Cortex of kidney (tissue), 1 donor: ENCODE results near the gene EXOC6B.

Experiments
- DNase-seq: peaks from one replicate; lab custom pipeline; 2025; lab: John Stamatoyannopoulos, UW

The EXOC6B gene

DNA sequence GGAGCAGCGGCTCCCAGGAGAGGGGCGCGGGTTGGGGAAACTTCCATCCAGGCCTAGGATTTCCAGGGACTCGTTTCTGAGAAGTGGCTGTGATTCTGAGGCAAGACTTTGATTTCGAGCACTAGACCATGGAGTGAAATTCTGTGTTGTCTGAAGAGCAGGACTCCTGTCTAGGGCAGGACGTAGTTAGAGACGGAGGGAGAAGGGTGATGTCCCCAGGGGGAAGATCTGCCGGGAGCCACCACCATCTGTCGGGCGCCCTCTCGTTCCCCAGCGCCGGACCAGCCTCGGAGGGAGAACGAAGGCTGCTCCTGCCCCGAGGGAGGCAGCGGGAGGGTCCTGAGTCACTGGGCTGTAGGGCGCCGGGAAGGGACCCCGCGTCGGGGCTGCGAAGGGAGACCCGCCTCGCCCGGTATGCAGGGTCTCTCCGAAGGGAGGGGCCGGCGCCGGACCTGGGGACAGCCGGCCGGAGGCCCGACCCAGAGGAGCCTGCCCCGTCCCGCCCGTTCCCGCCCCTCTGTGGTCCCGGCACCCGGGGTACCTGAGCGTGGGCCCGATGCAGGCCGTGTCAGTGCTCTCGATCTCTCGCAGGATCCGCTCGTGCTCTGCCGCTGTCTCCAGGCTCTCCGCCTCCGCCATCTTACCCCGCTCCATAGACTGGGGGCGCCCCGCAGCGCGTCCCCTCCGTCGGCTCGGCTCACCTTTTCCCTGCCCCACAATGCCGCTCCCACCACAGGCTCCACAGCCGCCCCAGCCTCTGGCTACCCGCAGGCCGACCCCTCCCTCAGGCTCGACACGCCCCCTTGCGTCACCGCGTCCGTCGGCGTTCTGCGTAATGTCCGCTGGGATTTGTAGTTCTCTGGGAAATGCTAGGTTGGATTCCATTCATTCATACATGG is at the start of gene EXOC6B:
Gene EXOC6B (minus strand): TSS at position 777 of the 899 bp plus-strand sequence.
- no peak for DNase-seq

DNA sequence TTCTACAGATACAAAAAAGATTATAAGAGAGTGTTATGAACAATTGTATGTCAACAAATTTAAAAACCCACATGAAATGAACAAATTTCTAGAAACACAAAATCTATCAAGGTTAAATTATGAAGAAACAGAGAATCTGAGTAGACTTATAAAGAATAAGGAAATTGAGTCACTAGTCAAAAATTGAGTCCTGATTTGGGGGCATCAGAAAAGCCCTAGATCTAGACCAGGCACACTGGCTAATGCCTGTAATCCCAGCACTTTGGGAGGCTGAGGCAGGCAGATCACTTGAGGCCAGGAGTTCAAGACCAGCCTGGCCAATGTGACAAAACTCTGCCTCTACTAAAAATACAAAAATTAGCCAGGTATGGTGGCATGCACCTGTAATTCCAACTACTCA is 46.0 kb upstream of the EXOC6B start:
- DNase-seq, result no peak

DNA sequence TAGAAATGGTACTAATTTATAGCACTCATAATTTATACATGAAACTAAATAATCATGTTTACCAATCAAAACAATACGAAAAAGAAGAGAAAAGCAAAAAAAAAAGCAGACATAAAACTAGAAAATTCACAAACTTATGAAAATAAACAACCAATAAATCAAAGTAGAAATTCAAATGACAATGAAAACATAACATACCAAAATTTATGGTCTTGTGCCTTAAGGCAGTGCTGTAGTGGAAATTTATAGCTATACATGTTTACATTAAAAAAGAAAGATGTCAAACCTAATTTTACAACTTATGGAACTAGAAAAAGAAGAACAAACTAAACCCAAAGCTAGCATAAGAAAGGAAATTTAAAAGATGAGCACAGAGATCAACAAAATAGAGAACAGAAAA is 45.2 kb upstream of the EXOC6B start:
- DNase-seq, result no peak

DNA sequence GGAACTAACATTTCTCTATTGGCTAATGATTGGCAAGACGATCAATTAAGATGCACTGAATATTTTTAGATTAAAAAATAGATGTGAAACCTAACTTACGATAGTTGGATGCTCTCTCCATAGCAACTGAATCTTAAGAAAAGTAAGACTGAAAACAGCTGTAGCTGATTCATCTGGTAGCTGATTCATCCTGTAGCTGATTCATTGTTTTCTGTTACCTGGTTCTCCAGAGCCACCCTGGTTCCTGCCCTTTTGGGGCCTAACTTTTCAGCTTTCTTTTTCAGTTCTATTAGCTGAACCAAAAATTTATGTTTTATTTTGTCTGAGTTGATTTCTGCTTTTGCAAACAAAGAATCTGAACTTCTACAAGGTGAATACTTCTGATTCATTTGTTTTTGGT is 38.7 kb upstream of the EXOC6B start:
- DNase-seq, result no peak

DNA sequence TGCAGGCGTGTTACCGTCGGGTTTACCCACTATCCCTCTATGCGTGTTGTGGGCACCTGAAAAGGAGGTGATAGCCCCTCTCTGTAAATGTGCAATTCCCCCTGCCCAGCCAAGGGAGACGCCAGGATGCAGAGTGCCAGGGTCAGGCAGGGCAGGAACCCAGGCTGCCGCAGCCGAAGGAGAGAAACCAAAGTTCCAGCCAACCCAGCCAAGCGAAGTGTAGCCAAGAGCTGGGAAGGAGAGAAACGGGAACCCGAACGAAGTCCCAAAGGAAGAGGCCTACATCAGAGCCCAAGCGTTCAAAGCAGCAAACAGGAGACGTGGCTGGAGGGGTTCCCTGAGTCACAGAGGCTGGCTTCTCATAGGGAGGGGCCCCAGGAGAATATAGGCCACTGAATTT is 37.2 kb upstream of the EXOC6B start:
- DNase-seq, result no peak

DNA sequence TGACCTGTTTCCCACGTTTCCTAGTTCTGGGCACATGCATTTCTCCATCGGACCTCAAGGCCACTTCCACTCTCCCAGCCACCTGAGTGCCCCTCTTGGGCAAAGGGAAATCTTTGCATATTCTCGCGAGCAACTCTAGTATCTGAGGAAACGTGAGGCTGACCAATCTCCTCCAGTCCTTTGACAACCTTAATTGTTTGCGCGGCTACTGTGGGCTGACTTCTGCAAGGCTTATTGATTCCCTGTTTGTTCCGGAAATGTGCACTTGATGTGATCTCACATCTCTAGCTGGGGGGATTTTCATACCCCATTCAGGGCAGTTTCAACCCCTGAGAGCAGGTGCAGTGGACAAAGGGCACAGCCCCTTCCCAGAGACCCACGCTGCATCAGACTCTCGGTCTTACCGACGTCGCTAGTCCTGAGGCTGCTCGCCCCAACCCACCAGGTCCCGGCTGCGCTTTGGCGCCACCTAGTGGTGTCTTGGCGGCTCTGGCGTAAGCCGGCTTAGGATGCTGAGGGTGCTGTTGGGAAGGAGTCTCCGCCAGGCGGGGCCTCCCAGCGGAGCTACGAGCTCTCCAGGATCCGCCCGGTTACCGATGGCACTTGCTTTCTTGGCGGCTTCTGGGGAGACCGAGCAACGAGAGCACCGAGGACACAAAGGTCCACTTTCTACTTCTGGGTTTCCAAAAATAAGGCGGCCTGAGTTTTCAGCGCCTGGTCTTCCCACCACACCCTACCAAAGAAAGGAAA is 36.6 kb upstream of the EXOC6B start:
- no peak for DNase-seq

DNA sequence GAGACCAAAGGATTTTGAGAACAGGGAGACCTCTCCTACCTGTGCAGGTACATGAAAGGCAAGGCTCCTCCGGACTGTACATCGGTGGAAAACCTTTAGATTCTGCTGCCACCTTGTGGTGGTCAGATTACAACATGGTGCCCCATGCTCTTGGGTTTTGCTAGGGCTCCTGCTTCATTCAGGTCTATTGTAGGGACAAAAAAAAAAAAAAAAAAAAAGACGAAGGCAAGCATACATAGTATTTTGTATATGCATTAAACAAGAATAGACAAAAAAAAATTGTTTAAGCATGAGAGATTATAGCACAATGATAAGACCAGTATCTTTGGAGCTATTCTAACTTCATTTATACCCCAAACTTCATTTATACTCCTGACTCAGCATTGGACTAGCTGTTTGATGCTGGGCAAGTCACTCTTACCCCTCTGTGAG is 34.0 kb upstream of the EXOC6B start:
- DNase-seq, result no peak

DNA sequence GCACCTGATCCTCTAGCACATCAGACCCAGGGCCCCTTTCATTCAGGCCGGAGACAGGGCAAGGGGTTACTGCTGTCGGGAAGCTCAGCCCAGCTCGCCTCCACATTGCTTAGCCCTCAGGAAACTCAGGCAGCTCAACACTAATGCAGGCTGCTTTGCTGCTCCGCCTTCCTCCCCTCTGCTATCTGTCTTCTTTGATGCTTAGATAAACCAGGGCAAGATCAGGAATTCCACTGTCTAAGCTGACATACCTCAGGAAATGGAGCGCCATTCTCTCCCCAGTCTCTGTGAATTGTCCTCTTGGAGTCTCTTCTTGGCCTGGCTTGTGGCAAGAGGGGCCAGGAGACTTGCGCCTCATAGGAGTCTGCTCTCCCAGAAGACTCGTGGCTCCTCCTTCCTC is 25.5 kb upstream of the EXOC6B start:
- no peak for DNase-seq

DNA sequence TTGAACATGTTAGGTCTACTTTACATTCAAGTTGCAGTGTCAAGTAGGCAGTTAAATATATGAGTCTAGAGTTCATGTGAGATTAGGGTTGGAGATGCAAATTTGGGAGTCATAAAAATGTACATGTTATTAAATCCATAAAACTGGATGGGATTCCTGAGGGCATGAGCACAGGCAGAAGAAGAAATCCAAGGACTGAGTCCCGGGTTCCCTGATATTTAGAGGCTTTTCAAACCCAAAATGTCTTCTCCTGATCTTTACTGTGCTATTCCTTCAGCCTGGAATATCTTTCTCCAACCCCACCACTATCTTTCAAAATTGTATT is 23.3 kb upstream of the EXOC6B start:
- no peak for DNase-seq

DNA sequence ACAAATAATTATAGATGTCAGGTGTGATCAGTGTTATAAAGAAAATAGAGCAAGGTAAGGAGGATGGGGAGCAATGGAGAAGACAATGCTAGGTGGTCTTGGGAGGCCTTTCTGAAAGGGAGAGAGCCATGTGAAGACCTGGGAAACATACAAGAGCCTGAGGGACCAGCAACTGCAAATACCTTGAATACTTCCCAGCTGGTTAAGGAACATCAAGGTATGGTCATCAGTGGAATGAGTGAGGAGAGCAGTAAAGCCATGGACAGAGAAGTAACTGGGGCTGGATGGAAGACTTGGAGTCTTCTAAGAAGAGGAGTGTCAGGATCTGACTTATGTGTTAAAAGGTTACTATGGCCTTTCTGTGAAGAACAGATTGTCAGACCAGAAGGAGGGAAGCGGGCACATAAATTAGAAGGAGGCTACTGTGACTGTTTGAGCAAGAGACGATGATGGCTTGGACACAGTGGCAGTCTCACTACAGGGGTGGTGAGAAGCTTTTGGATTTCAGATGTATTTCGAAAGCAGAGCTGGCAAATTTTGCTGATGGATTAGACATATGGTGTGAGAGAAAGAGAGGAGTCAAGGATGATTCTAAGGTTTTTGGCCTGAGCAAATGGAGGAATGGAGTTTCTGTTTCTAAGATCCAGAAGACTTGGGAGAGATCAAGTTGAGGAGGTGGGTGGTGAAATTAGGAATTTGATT is 22.8 kb upstream of the EXOC6B start:
- DNase-seq, result no peak

DNA sequence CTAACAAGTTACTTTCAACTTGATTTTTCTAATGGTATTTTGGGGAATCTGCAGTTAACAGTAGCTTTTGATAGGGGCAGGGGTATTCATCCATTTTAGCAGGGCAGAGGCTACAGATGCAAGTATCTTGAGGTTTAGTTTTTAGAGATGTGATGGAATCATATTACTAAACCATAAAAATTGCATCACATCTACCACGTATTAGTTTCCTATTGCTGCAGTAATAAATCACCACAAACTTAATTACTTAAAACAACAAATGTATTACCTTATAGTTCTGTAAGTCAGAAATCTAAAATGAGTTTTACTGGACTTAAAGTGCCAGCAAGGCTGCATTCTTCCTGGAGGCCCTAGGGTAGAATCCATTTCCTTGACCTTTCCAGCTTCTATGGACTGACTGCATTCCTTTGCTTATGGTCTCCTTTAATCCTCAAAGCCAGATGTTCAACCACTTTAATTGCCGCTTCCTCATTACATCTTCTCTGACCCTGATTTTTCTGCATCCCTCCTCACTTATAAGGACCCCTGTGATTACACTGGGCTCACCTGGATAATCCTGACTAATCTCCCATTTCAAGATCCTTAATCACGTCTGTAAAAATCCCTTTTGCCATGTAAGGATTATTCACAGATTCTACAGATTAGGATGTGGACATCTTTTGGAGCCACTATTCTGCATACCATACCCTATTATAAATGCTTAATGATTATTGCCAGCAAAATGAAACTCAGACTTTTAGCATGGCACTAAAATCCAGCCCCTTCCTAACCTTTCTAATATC is 21.9 kb upstream of the EXOC6B start:
- no peak for DNase-seq

DNA sequence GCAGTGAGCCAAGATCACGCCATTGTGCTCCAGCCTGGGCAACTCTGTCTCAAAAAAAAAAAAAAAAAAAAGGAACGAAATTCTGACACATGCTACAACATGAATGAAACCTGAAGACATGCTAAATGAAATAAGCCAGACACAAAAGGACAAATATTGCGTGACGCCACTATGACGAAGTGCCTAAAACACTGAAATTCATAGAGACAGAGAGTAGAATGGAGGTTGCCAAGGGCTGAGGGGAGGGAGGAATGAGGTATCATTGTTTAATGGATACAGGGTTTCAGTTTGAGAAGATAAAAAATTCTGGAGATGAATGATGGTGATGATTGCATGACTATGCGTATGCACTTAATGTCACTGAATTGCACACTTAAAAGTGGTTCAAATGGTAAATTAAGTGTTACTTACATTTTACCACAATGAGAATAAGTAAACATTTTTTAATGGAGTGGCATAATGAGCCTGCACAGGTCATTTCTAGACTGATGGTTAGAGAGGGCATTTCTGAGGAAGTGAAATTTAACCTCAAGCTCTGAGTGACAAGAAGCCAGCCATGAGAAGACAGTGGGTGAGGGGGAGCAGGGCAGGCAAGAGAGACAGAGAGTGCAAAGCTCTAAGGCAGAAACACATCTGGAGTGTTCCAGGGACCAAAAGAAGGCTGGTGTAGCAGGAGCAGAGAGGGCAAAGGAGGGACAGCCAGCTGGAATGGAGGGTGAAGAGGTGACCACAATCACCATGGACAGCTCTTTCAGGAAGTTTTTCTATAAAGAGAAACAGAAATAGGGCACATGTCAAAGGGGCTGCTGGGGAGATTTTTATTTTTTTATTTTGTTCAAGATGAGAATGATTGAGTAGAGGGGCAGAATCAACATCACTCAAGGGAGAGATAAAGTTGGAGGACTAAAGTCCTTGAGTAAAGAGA is 20.6 kb upstream of the EXOC6B start:
- no peak for DNase-seq

DNA sequence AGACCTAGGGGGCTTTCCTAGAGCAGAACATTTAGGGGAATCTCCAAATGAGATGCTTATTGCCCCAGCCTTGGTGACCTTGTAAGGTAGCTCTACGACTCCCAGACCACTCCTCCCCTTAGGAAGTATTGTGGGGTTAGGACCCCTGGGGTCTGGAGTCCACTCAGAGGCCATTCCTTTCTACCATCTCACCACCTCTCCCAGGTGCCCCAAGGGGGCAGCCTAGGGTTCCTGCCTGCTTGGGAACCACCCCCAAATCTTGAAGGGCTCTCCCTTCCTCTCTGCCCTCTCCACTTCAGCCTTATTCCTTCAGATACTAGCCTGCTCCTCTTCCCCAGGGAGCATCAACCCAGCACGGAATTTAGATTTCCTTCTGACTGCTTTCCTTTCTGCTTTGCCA is 17.5 kb upstream of the EXOC6B start:
- no peak for DNase-seq

DNA sequence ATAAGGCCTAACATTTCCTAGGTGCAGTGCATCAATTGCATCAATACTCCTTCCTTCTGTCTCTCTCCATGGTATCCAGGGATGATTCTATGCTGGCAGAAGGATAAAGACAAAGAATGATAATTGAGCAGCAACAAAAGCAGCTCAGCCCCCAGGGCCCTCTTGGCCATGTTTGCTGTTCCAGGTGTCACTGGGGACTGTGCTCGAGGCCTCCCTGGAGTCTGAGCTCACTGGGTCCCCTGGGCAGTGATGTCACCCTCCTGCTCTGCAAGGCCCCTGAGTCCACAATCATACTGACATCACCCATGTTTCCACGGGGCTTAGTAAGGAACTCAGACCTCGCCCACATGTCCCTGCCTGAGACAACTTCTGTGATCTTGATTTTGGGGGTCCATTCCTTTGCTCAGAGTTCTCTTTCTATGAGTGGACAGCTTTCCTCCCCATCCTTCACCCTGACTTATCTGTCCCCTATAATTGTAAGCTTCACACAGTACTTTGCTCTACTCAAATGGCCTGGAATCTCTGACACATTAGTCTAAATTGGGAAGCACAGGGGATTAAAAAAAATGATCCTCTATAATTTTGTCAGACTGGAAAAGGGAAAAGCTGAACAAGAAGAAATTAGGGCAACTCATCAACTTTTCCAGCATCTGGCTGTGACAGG is 15.8 kb upstream of the EXOC6B start:
- no peak for DNase-seq

DNA sequence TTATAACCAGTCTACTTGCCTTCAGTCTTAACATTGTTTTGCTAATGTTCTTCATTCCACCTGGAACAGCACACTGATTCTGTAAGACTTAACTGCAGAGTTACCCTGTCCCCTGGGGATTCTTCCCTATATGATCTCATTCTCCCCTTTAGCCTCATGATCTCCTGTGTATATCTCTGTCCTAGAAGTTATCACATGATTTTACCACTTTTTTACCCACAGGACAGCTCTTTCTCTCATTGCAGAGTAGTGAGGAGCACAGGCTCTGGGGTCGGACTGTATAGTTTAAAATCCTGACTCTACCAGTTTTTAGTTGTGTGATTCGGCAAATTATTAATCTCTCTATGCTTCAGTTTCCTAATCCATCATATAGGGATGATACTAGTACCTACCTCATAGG is 14.2 kb upstream of the EXOC6B start:
- no peak for DNase-seq

DNA sequence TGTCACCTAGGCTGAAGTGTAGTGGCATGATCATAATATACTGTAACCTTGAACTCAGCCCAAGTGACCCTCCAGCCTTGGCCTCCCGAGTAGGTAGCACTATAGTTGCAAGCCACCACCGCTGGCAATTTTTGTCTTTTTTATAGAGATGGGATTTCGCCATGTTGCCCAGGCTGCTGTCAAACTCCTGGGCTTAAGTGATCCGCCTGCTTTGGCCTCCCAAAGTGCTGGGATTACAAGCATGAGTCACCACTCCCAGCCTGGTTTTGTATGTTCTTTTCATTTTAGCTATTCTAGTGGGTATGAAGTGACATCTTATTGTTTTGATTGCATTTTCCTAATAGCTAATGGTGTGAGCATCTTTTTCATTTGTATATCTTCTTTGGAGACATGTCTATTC is 11.3 kb upstream of the EXOC6B start:
- DNase-seq, result no peak

DNA sequence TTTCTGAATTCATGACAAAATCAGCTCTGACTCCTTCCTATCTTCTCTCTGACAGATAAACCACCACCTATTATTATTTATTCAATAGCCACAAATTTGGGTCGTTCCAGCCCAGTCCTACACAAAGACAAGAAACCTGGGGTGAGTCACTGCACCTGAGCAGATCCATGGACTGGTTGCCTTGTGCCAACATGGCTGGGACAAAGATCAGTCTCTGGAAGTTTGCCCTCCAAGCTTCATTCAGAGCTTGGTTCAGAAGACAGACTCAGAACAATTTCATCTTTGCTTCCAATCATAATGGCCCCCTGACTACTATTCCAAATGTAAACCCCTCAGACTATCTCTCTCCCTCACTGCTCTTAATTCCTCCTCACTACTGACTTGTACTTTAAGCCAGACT is 9.6 kb upstream of the EXOC6B start:
- no peak for DNase-seq

DNA sequence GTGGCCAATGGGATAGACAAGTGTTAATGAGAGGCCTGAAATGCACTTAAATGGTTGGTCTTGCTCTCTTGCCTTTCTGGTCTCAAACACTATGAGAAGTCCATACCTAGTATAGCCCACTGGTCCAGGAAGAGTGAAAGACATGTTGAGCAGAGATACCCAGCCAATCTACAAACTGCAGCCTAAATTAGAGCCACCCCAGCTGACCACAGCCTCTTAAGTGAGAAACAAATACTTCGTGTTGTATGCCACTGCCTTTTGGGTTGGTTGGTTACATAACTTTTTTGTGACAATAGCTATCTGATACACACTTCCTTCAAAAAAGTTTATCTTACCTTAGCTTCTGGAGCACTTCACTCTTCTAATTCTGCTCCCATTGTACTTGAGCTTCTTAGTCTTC is 8.8 kb upstream of the EXOC6B start:
- DNase-seq, result no peak

DNA sequence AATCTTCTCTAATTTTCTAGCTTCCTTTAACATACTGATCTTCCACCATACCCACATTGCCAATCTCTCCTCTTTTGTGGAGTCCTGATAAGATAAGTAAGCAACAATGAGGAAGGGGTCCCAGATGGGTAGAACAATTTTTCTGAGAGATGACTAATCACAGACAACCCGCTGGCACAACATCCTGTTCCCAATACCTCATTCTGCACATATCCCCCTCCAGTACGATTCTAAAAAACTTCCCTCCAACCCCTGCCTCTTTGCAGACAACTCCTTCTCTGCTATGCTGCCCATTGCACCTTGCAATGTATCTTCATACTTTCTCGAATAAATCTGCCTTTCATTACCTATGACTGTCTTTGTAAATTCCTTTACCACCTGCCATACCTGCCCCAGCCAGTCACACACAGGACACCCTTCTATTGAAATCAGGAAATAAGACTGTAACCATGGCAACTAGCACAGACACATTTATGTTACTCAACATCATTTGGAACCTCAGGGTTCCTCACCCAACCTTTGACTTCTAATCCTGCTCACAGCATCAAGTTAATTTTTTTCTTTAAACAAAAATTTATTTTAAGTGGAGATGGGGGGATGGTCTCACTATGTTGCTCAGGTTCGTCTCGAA is 7.4 kb upstream of the EXOC6B start:
- DNase-seq, result no peak

DNA sequence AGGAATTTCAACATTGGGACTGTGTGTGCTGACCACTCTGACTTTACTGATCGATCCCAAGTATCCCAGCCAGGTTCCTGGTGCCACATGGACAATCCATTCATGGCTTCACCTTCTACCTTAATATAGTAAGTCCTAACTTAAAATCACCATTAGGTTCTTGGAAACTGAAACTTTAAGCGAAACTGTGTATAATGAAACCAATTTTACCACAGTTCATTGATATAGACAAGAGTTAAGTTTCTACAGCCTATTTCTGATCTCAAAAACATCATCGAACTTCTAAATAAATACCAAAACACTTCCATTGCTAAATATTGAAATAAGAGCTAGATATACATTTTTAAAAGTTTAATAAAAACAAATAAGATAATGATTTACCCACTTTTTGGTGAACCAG is 4.4 kb upstream of the EXOC6B start:
- no peak for DNase-seq
